ENCODE results near the gene KLHDC1. TPM values are rescaled to one million over a fixed set of nuclear protein-coding genes. Genes with fewer than 3 reads are reported as not detected.
"Not testable (repeated sequence)": the region's sequence is repeated elsewhere in the genome, so short reads cannot be mapped to it uniquely, and the experiment has no call there.

The KLHDC1 gene
- total RNA-seq, 2 experiments from 2014 or later, result 9.8 to 11.8 TPM

GRCh38 chr14:49703965-49704364, 11.0 kb downstream of the KLHDC1 start:
- POLR2A ChIA-PET, result no interaction called here
- intact Hi-C loops (cut with DNase I, micrococcal nuclease), result no loop called here
- Mint-ChIP-seq H3K27ac (no peak overlapping the region), H3K9me3 (no peaks in the 10 kb centered on the region), H3K36me3 (ENCODE audit: low read depth) (peaks cover 19% of the 10 kb centered on the region), H3K27me3 (no peaks in the 10 kb centered on the region), H3K4me1 (ENCODE audit: low read depth) (peaks cover 5% of the 10 kb centered on the region), H3K4me3 (no peak overlapping the region)
- Histone ChIP-seq H3K4me1 (ENCODE audit: insufficient read depth, low read length) (no peaks in the 10 kb centered on the region), H3K4me3 (ENCODE audit: low read length) (no peak overlapping the region), H3K27me3 (ENCODE audit: control insufficient read depth in 1 of 2, insufficient read depth in 2 of 2, low read length in 2 of 2) (no peaks in the 10 kb centered on the region), H3K9me3 (ENCODE audit: control insufficient read depth in 1 of 2, insufficient read depth in 1 of 2, low read length in 2 of 2) (no peaks in the 10 kb centered on the region), H3K27ac (ENCODE audit: low read depth in 1 of 2, low read length in 2 of 2) (no peak overlapping the region), H3K36me3 (ENCODE audit: insufficient read depth, low read length) (peaks cover 4% of the 10 kb centered on the region)
- CTCF ChIA-PET, result interaction anchor here (0.7 kb wide), 1 partner anchor 57 kb away, joined by 4 read pairs; no protein-coding TSS in a partner anchor
- TF ChIP-seq CTCF (IDR thresholded peaks at IDR 0.05), result no peak
- ATAC-seq (ENCODE audit: poor library complexity), result no peak
- no peak for DNase-seq

- H3K9me3 ChIP-seq (ENCODE audit: control insufficient read depth in 1 of 2, insufficient read depth in 1 of 2, low read length in 2 of 2); H3K4me3 ChIP-seq (ENCODE audit: low read length); H3K27ac ChIP-seq (ENCODE audit: low read depth in 1 of 2, low read length in 2 of 2); ATAC-seq (ENCODE audit: poor library complexity); H3K4me3 Mint-ChIP-seq; H3K4me1 ChIP-seq (ENCODE audit: insufficient read depth, low read length); POLR2A ChIA-PET; H3K9me3 Mint-ChIP-seq; H3K27me3 ChIP-seq (ENCODE audit: control insufficient read depth in 1 of 2, insufficient read depth in 2 of 2, low read length in 2 of 2); H3K27ac Mint-ChIP-seq; intact Hi-C loops (cut with DNase I, micrococcal nuclease); H3K4me1 Mint-ChIP-seq (ENCODE audit: low read depth); H3K36me3 ChIP-seq (ENCODE audit: insufficient read depth, low read length); H3K27me3 Mint-ChIP-seq; DNase-seq: not testable (repeated sequence)
- CTCF ChIA-PET, result interaction anchor here (0.7 kb wide), 1 partner anchor 57 kb away, joined by 4 read pairs; no protein-coding TSS in a partner anchor
- peaks cover 24% of the 10 kb centered on the region for H3K36me3 Mint-ChIP-seq (ENCODE audit: low read depth)
Observed at GRCh38 chr14:49704471-49704870, 11.6 kb downstream of the KLHDC1 start.

GRCh38 chr14:49710993-49711392, 18.1 kb downstream of the KLHDC1 start:
- CTCF ChIA-PET, result interaction anchor here (1.2 to 1.5 kb wide), 2 partner anchors 13 to 77 kb away, joined by 3 to 7 read pairs; no protein-coding TSS in a partner anchor
- H3K4me3 ChIP-seq (ENCODE audit: low read length); H3K4me1 ChIP-seq (ENCODE audit: insufficient read depth, low read length); H3K9me3 ChIP-seq (ENCODE audit: control insufficient read depth in 1 of 2, insufficient read depth in 1 of 2, low read length in 2 of 2); H3K27me3 Mint-ChIP-seq; H3K27ac Mint-ChIP-seq; H3K4me3 Mint-ChIP-seq; DNase-seq; H3K27ac ChIP-seq (ENCODE audit: low read depth in 1 of 2, low read length in 2 of 2); H3K4me1 Mint-ChIP-seq (ENCODE audit: low read depth); H3K27me3 ChIP-seq (ENCODE audit: control insufficient read depth in 1 of 2, insufficient read depth in 2 of 2, low read length in 2 of 2); H3K9me3 Mint-ChIP-seq; ATAC-seq (ENCODE audit: poor library complexity); intact Hi-C loops (cut with DNase I, micrococcal nuclease); H3K36me3 ChIP-seq (ENCODE audit: insufficient read depth, low read length): not testable (repeated sequence)
- POLR2A ChIA-PET, result interaction anchor here (0.9 to 1.0 kb wide), 2 partner anchors 18 to 124 kb away, joined by 3 to 5 read pairs; partner anchors contain the start of gene KLHDC1
- H3K36me3 Mint-ChIP-seq (ENCODE audit: low read depth), result peaks cover 26% of the 10 kb centered on the region

- H3K27me3 ChIP-seq (ENCODE audit: control insufficient read depth in 1 of 2, insufficient read depth in 2 of 2, low read length in 2 of 2), result no peaks in the 10 kb centered on the region
- H3K9me3 ChIP-seq (ENCODE audit: control insufficient read depth in 1 of 2, insufficient read depth in 1 of 2, low read length in 2 of 2), result no peaks in the 10 kb centered on the region
- H3K9me3 Mint-ChIP-seq, result peaks cover 6% of the 10 kb centered on the region
- no peak for ATAC-seq (ENCODE audit: poor library complexity)
- H3K27ac Mint-ChIP-seq, result no peak overlapping the region
- CTCF ChIA-PET, result no interaction called here
- H3K36me3 Mint-ChIP-seq (ENCODE audit: low read depth), result peaks cover 67% of the 10 kb centered on the region
- no peak for DNase-seq
- no peak overlapping the region for H3K27ac ChIP-seq (ENCODE audit: low read depth in 1 of 2, low read length in 2 of 2)
- no peaks in the 10 kb centered on the region for H3K4me1 Mint-ChIP-seq (ENCODE audit: low read depth)
- intact Hi-C loops (cut with DNase I, micrococcal nuclease), result no loop called here
- no peak overlapping the region for H3K4me3 ChIP-seq (ENCODE audit: low read length)
- no peak overlapping the region for H3K4me3 Mint-ChIP-seq
- H3K36me3 ChIP-seq (ENCODE audit: insufficient read depth, low read length), result peaks cover 15% of the 10 kb centered on the region
- H3K27me3 Mint-ChIP-seq, result no peaks in the 10 kb centered on the region
- no peak for TF ChIP-seq CTCF (IDR thresholded peaks at IDR 0.05)
- POLR2A ChIA-PET, result no interaction called here
- H3K4me1 ChIP-seq (ENCODE audit: insufficient read depth, low read length), result no peaks in the 10 kb centered on the region
Observed at GRCh38 chr14:49720744-49721143, 27.8 kb downstream of the KLHDC1 start.

GRCh38 chr14:49721733-49722435, 29.0 kb downstream of the KLHDC1 start:
- H3K27ac Mint-ChIP-seq; intact Hi-C loops (cut with DNase I, micrococcal nuclease); H3K9me3 ChIP-seq (ENCODE audit: control insufficient read depth in 1 of 2, insufficient read depth in 1 of 2, low read length in 2 of 2); ATAC-seq (ENCODE audit: poor library complexity); H3K4me1 ChIP-seq (ENCODE audit: insufficient read depth, low read length); H3K9me3 Mint-ChIP-seq; H3K27me3 ChIP-seq (ENCODE audit: control insufficient read depth in 1 of 2, insufficient read depth in 2 of 2, low read length in 2 of 2); CTCF ChIA-PET; H3K4me1 Mint-ChIP-seq (ENCODE audit: low read depth); H3K4me3 Mint-ChIP-seq; H3K27me3 Mint-ChIP-seq; H3K27ac ChIP-seq (ENCODE audit: low read depth in 1 of 2, low read length in 2 of 2); DNase-seq; POLR2A ChIA-PET; H3K4me3 ChIP-seq (ENCODE audit: low read length): not testable (repeated sequence)
- peaks cover 21% of the 10 kb centered on the region for H3K36me3 ChIP-seq (ENCODE audit: insufficient read depth, low read length)
- H3K36me3 Mint-ChIP-seq (ENCODE audit: low read depth), result peaks cover 69% of the 10 kb centered on the region

Data from CD4-positive, alpha-beta T cell (primary cell).